ENCODE data around the gene EFHC1. TPM values are rescaled to one million over a fixed set of nuclear protein-coding genes. Genes with fewer than 3 reads are reported as not detected.

Gene EFHC1
- total RNA-seq, 1 experiment from 2014 or later = 24.6 TPM

DNA sequence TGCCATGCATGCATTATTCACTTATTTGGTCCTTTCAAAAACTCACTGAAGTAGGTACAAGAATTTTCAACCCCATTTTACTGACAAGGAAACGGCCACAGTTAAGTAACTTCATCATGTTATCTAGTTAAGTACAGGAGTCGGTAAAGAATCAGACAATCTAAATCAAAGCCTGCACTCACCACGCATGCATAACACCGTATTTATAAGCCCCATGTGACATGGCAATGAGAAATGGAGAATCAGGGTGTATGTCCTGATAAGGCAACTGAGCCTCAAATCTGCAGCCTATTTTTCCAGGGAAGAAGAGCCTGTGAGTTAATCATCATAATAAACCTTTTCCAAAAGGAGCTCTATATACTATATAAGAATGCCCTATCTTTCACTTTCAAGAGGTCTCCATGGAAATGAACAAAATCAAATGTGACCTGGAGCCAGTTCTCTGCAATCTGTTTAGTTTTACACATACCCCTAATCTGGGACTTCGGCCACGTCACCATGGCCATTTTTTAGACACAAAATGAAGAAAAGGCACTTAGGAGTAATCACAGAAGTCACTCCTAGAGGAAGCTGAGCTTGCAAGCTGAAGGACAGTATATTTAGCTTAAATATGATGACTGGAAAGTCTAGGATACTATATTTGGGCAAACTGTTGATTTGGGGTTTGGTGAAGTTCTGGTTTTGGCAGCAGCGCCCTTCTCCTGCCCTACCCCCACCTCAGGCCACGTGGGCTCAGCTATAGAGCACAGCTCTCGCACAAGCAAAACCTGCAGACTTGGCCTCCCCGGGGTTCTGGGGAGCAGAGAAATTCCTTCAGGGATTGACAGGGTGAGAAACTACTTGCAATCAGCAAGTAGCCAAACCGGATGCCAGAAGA lies 137.5 kb downstream of the EFHC1 start:
- DNase-seq (ENCODE audit: low read depth, low spot score) = no peak
- Histone ChIP-seq H3K4me1 (ENCODE audit: control insufficient read depth, insufficient read depth, low read length) (peaks cover 40% of the 10 kb centered on the region), H3K9me3 (ENCODE audit: control insufficient read depth, insufficient read depth, low read depth, low read length) (no peaks in the 10 kb centered on the region), H3K27me3 (ENCODE audit: control insufficient read depth, insufficient read depth, low read length) (no peaks in the 10 kb centered on the region), H3K27ac (ENCODE audit: low read length) (peak overlapping the region; percentile 20; the same call in 1 of the 2 replicates), H3K36me3 (ENCODE audit: control insufficient read depth, insufficient read depth, low read length) (no peaks in the 10 kb centered on the region; the same call in 1 of the 2 replicates), H3K4me3 (ENCODE audit: low read depth in 2 of 2, low read length in 2 of 2) (no peak overlapping the region)
- ChIA-PET POLR2A (no interaction called here), CTCF (no interaction called here)
- in situ Hi-C loops (cut with HindIII; ENCODE audit: low pct_unique_long_range_greater_than_20kb, low sequenced_read_pairs) = no loop called here
- BruUV-seq (replicated peaks) = no TSS peak
- TF ChIP-seq TCF7L2 (IDR thresholded peaks at IDR 0.05; ENCODE audit: low read depth, low read length) (no peak), POLR2AphosphoS5 (IDR thresholded peaks at IDR 0.05; ENCODE audit: low read depth, low read length) (no peak)
- TF ChIP-seq, protein P1, sequence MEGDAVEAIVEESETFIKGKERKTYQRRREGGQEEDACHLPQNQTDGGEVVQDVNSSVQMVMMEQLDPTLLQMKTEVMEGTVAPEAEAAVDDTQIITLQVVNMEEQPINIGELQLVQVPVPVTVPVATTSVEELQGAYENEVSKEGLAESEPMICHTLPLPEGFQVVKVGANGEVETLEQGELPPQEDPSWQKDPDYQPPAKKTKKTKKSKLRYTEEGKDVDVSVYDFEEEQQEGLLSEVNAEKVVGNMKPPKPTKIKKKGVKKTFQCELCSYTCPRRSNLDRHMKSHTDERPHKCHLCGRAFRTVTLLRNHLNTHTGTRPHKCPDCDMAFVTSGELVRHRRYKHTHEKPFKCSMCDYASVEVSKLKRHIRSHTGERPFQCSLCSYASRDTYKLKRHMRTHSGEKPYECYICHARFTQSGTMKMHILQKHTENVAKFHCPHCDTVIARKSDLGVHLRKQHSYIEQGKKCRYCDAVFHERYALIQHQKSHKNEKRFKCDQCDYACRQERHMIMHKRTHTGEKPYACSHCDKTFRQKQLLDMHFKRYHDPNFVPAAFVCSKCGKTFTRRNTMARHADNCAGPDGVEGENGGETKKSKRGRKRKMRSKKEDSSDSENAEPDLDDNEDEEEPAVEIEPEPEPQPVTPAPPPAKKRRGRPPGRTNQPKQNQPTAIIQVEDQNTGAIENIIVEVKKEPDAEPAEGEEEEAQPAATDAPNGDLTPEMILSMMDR (IDR thresholded peaks at IDR 0.05) = no peak
- intact Hi-C loops (cut with micrococcal nuclease; ENCODE audit: unreplicated experiment) = no loop called here
- ATAC-seq = no peak; the same call in 1 of the 2 replicates

DNA sequence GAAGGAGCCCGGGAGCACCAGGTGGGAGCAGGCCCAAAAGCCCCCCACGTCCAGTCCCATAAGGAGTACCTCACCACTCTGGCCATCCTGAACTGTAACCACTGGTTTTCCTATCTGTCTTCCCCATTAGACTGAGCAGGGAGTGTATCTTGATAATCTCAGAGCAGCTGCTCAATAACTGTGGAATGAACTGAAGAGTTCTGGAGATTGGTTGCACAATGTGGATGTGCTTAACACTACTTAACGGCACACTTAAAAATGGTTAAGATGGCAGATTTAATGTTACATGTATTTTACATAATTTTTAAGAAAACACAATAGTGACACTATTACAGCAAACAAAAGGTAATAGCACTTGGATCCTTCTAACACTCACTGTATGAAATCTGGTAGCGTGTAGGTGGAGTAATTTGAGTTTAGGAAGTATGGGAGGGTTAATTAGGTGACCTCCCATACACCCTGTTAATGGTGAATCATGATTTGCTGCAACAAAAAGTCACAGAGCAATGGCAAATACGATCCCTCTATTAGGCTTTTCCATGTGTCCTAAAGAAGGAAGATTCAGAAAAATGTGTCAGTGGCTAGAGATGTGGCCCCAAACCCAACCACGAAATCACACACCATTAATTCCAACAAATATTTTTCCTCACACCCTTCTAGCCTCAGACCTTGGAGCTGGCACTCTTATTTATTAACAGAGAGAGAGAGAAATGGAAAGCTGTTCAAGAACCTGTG lies 138.3 kb downstream of the EFHC1 start:
- in situ Hi-C loops (cut with HindIII; ENCODE audit: low pct_unique_long_range_greater_than_20kb, low sequenced_read_pairs) (no loop called here), intact Hi-C loops (cut with micrococcal nuclease; ENCODE audit: unreplicated experiment) (no loop called here)
- no peak overlapping the region for H3K4me3 ChIP-seq (ENCODE audit: low read depth in 2 of 2, low read length in 2 of 2)
- no peak; the same call in 1 of the 2 replicates for ATAC-seq
- ChIA-PET POLR2A (no interaction called here), CTCF (no interaction called here)
- H3K9me3 ChIP-seq (ENCODE audit: control insufficient read depth, insufficient read depth, low read depth, low read length) = no peaks in the 10 kb centered on the region
- no peaks in the 10 kb centered on the region for H3K27me3 ChIP-seq (ENCODE audit: control insufficient read depth, insufficient read depth, low read length)
- H3K4me1 ChIP-seq (ENCODE audit: control insufficient read depth, insufficient read depth, low read length) = peaks cover 38% of the 10 kb centered on the region
- no TSS peak for BruUV-seq (replicated peaks)
- TF ChIP-seq, protein P1 (IDR thresholded peaks at IDR 0.05) = no peak
- TF ChIP-seq TCF7L2 (IDR thresholded peaks at IDR 0.05; ENCODE audit: low read depth, low read length) = no peak
- TF ChIP-seq, protein P2, sequence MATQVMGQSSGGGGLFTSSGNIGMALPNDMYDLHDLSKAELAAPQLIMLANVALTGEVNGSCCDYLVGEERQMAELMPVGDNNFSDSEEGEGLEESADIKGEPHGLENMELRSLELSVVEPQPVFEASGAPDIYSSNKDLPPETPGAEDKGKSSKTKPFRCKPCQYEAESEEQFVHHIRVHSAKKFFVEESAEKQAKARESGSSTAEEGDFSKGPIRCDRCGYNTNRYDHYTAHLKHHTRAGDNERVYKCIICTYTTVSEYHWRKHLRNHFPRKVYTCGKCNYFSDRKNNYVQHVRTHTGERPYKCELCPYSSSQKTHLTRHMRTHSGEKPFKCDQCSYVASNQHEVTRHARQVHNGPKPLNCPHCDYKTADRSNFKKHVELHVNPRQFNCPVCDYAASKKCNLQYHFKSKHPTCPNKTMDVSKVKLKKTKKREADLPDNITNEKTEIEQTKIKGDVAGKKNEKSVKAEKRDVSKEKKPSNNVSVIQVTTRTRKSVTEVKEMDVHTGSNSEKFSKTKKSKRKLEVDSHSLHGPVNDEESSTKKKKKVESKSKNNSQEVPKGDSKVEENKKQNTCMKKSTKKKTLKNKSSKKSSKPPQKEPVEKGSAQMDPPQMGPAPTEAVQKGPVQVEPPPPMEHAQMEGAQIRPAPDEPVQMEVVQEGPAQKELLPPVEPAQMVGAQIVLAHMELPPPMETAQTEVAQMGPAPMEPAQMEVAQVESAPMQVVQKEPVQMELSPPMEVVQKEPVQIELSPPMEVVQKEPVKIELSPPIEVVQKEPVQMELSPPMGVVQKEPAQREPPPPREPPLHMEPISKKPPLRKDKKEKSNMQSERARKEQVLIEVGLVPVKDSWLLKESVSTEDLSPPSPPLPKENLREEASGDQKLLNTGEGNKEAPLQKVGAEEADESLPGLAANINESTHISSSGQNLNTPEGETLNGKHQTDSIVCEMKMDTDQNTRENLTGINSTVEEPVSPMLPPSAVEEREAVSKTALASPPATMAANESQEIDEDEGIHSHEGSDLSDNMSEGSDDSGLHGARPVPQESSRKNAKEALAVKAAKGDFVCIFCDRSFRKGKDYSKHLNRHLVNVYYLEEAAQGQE (IDR thresholded peaks at IDR 0.05; ENCODE audit: insufficient read depth in 1 of 2, low read depth in 2 of 2, low read length in 1 of 2) = no peak
- no peak for TF ChIP-seq SIN3A (IDR thresholded peaks at IDR 0.05; ENCODE audit: borderline replicate concordance, insufficient read depth, low read depth, low read length)
- no peak for TF ChIP-seq POLR2AphosphoS5 (IDR thresholded peaks at IDR 0.05; ENCODE audit: low read depth, low read length)
- no peaks in the 10 kb centered on the region; the same call in 1 of the 2 replicates for H3K36me3 ChIP-seq (ENCODE audit: control insufficient read depth, insufficient read depth, low read length)
- H3K27ac ChIP-seq (ENCODE audit: low read length) = 0 out of 2 replicates have a peak overlapping the region, but pooled peaks have one; percentile 15
- DNase-seq (ENCODE audit: low read depth, low spot score) = no peak

Measured in Panc1 (cell line).